ENCODE measurements around the gene MBNL1.

GRCh38 chr3:152346740-152347139, 78.0 kb downstream of the MBNL1 start:
- TF ChIP-seq POLR2AphosphoS5 (IDR thresholded peaks at IDR 0.05): no peak
- no peak for TF ChIP-seq CTCF (IDR thresholded peaks at IDR 0.05; ENCODE audit: poor library complexity, severe bottlenecking)
- no peak for TF ChIP-seq MXI1 (conservative IDR thresholded peaks at IDR 0.05; ENCODE audit: poor library complexity, severe bottlenecking)
- TF ChIP-seq REST (IDR thresholded peaks at IDR 0.05; ENCODE audit: borderline replicate concordance): no peak
- TF ChIP-seq EZH2 (IDR thresholded peaks at IDR 0.05; ENCODE audit: borderline replicate concordance, insufficient read depth, low read length, poor library complexity, severe bottlenecking): no peak
- no peak for TF ChIP-seq TAF1 (IDR thresholded peaks at IDR 0.05; ENCODE audit: low read depth)
- TF ChIP-seq SMC3 (conservative IDR thresholded peaks at IDR 0.05; ENCODE audit: poor library complexity): no peak
- no peak for TF ChIP-seq EP300 (conservative IDR thresholded peaks at IDR 0.05; ENCODE audit: poor library complexity, severe bottlenecking)

Measured in neural cell (in vitro differentiated cells).